Fibroblast of pulmonary artery (primary cell): ENCODE measurements around the gene PRPF19.

Experiments used
- DNase-seq: peaks from one replicate; pipeline ENCODE4 v3.0.0-alpha.2; 2010; ENCODE audit warnings: low read depth
- H3K4me3 ChIP-seq: replicated peaks from 2 replicates; pipeline ENCODE4 v1.5.1; 2011; ENCODE audit warnings: low read depth, mild to moderate bottlenecking, control low read depth, low read length, moderate library complexity
- TF ChIP-seq, protein P1 (sequence below): IDR thresholded peaks from 2 replicates; pipeline ENCODE4 v1.5.1; 2011; ENCODE audit warnings: mild to moderate bottlenecking, control low read depth, low read length, inconsistent platforms; ENCODE audit errors: missing control alignments

PRPF19 gene

DNA sequence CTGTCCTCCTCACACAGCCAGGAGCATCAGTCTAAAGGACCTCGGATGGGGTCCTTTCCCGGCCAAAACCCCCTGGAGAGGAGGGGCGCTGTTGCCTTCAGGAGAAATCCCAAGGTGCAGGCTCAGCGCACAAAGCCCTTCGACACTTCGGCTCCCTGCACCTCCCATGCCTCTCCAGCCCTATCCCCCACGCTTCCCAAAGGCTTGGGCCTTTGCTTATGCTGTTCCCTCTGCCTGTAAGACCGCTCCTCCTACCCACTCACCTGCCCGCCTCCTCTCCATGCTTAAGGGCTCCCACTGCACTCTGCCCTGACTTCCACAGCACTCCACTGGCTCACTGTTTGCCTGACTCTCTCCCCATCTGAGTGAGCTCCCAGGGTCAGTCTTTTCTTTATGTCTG lies 32.1 kb upstream of the PRPF19 start:
- H3K4me3 ChIP-seq = no peak overlapping the region
- DNase-seq = no peak
- TF ChIP-seq, protein P1, sequence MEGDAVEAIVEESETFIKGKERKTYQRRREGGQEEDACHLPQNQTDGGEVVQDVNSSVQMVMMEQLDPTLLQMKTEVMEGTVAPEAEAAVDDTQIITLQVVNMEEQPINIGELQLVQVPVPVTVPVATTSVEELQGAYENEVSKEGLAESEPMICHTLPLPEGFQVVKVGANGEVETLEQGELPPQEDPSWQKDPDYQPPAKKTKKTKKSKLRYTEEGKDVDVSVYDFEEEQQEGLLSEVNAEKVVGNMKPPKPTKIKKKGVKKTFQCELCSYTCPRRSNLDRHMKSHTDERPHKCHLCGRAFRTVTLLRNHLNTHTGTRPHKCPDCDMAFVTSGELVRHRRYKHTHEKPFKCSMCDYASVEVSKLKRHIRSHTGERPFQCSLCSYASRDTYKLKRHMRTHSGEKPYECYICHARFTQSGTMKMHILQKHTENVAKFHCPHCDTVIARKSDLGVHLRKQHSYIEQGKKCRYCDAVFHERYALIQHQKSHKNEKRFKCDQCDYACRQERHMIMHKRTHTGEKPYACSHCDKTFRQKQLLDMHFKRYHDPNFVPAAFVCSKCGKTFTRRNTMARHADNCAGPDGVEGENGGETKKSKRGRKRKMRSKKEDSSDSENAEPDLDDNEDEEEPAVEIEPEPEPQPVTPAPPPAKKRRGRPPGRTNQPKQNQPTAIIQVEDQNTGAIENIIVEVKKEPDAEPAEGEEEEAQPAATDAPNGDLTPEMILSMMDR = no peak

DNA sequence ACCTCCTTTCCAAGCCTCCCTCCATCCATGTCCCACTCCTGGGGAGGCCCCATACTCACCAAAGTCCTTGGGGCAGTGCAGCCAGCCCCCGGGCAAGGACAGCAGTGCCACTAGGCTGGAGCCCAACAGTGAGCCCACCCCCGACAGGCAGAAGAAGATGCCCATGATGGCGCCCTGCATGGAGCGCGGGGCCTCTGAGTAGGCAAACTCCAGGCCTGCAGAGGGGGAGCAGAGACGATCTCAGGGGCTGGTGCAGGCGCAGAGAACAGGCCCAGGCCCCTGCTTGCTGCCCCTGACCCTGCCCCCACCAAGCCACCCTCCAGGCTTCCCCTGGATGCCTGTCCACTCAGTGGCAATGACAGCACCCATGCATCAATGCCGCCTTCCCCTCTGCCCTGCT lies 31.4 kb upstream of the PRPF19 start:
- DNase-seq = no peak
- H3K4me3 ChIP-seq = no peak overlapping the region
- TF ChIP-seq, protein P1 = no peak

DNA sequence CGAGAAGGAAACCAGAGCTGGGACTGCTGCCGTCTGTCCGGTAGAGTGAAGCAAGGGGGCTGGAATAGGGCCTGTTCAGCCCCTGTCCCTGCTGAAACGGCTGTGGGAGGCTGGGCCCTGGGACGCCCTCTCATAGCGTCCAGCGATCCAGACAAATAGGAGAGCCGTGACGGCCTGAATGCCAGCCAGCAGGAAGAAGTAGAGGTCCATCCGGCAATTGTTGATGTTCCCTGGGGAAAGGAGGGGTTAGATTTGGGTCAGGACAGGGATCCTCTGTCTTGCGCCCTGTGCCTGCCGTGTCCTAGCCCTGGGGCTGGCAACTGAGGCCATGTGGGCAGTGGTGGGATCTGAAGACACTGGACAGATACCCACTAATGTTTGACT lies 30.8 kb upstream of the PRPF19 start:
- TF ChIP-seq, protein P1 = no peak
- DNase-seq = peak; percentile 31
- H3K4me3 ChIP-seq = no peak overlapping the region

DNA sequence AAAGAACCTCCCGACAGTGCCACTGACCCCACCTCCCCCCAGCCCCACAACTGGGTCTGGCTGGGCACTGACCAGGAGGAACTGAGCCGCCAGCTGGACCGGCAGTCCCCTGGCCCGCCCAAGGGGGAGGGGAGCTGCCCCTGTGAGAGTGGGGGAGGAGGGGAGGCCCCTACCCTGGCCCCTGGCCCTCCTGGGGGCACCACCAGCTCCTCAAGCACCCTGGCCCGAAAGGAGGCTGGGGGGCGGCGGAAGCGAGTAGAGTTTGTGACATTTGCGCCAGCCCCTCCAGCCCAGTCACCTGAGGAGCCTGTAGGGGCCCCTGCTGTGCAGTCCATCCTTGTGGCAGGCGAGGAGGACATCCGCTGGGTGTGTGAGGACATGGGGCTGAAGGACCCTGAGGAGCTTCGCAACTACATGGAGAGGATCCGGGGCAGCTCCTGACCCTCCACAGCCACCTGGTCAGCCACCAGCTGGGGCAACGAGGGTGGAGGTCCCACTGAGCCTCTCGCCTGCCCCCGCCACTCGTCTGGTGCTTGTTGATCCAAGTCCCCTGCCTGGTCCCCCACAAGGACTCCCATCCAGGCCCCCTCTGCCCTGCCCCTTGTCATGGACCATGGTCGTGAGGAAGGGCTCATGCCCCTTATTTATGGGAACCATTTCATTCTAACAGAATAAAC lies 30.2 kb upstream of the PRPF19 start:
- TF ChIP-seq, protein P1 = no peak
- H3K4me3 ChIP-seq = no peak overlapping the region
- no peak for DNase-seq

DNA sequence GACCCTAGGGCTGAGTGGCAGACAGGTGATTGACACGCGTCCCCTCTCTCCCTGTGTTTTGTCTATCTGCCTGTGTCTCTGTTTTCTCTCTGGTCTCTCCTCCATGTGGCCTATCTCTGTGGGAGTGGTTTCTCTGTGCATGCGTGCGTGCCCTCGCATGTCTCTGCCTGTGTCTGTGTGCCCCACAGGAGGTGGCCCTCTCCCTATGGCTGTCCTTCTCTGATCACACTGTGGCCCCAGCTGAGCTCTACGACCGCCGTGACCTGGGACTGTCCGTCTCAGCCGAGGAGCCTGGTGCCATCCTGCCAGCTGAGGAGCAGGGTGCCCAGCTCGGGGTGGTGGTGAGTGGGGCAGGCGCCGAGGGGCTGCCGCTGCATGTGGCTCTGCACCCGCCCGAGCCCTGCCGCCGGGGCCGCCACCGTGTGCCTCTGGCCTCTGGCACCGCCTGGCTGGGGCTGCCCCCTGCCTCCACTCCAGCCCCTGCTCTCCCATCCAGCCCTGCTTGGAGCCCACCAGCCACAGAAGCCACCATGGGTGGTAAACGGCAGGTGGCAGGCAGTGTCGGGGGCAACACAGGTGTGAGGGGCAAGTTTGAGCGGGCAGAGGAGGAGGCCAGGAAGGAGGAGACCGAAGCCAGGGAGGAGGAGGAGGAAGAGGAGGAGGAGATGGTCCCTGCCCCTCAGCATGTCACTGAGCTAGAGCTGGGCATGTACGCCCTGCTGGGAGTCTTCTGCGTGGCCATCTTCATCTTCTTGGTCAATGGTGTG lies 29.5 kb upstream of the PRPF19 start:
- no peak overlapping the region for H3K4me3 ChIP-seq
- no peak for DNase-seq
- TF ChIP-seq, protein P1 = no peak

DNA sequence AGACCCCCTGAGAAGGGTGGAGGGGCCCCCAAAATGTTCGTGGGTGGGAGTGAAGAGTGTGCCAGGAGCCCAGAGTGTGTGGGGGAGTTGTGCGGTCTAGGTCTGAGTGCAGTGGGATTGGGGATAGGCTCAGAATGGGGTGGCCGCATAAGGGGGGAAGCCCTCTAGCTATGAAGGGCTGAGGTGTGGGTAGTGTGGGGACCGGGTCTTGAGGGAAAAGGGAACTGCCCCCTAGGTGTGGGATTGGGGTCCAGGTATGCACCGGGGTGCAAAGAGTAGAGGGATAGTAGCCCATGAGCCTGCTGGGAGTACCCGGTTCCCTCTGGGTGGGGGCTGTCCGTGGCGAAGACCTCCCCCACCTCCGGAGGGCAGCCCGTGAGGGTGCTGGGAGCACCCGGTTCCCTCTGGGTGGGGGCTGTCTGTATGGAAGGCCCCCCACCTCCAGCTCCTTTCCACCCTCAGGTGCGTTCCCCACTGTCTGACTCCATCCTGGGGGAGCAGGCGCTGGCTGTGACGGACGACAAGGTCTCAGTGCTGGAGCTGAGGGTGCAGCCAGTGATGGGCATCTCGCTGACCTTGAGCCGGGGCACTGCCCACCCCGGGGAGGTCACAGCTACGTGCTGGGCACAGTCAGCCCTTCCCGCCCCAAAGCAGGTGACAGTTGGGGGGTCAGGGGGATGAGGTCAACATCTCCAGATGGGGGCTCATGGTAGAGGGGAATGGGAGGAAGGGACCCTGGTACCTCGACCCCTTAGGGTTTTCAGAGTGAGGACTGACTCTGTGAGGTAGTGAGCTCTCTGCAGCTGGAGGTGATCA lies 28.6 kb upstream of the PRPF19 start:
- H3K4me3 ChIP-seq = no peak overlapping the region
- no peak for DNase-seq
- TF ChIP-seq, protein P1 = no peak
